NT2/D1 (cell line): Measurements from ENCODE around the gene C3orf70.

Experiments
- SUZ12 ChIP-seq: IDR thresholded peaks from 2 replicates; pipeline ENCODE4 v1.6.1; 2011; ENCODE audit not compliant: insufficient read length, insufficient read depth; ENCODE audit errors: extremely low read depth
- YY1 ChIP-seq: IDR thresholded peaks from 2 replicates; pipeline ENCODE4 v1.6.1; 2011; ENCODE audit not compliant: insufficient read length, insufficient read depth
- ZNF274 ChIP-seq: IDR thresholded peaks from 2 replicates; pipeline ENCODE4 v1.6.1; 2011; ENCODE audit warnings: mild to moderate bottlenecking, low read depth, low read length

DNA sequence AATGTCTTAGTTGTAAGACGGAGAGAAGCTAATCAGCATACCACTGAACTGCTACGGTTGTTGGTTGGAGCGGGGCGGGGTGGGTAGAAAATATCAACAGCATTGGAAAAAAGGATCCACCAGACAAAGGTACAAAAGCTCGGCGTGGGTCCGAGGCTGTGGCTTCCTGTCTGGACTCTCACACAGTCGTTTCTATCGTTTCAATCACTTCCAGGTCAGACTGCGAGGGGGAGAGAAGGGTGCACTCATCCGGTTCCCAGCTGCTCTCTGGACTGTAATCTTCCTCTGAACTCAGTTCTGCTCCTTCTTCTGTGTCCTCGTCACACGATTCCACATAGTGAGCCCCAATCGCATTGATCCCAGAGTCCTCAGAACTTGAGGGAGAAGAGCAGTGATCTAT is 70.0 kb downstream of the C3orf70 start:
- TF ChIP-seq ZNF274, result no peak
- TF ChIP-seq SUZ12, result no peak
- no peak for TF ChIP-seq YY1
